Prostate gland (tissue), 2 donors: Measurements from ENCODE around the gene RGL1. TPM values are rescaled to one million over a fixed set of nuclear protein-coding genes. Genes with fewer than 3 reads are reported as not detected.

Experiments used
- DNase-seq: peaks from one replicate; pipeline ENCODE4 v3.0.0-alpha.2; 2019; ENCODE audit warnings: low spot score
- H3K27ac ChIP-seq, 2 donors: fragments of 200-600 bp; sonication (generic); 2 replicates each; pipeline ENCODE4 v1.5.1; 2017 to 2019
- H3K27me3 ChIP-seq: fragments of 200-600 bp; sonication (generic); replicated peaks from 2 replicates; pipeline ENCODE4 v1.5.1; 2019; ENCODE audit not compliant: insufficient read depth
- H3K36me3 ChIP-seq, 2 donors: fragments of 200-600 bp; sonication (generic); 1 replicate in 1 of 2; 2 replicates in 1 of 2; pipeline versions ENCODE4 v1.5.1 to v1.8.1; 2017 to 2019
- H3K4me1 ChIP-seq: fragments of 200-600 bp; sonication (generic); replicated peaks from 2 replicates; pipeline ENCODE4 v1.5.1; 2019
- H3K4me3 ChIP-seq, 2 donors: fragments of 200-600 bp; sonication (generic); 2 replicates each; pipeline ENCODE4 v1.5.1; 2017 to 2019
- H3K9me3 ChIP-seq: fragments of 200-600 bp; sonication (generic); 2 replicates; pipeline ENCODE4 v1.5.1; 2017
- CTCF ChIP-seq, 4 experiments: fragments of 200-600 bp in 2 of 4; fragments of 450-650 bp in 2 of 4; sonication (generic) in 2 of 4; IDR thresholded peaks; 1 replicate in 3 of 4; 2 replicates in 1 of 4; pipeline ENCODE4 v1.5.1; 2016 to 2019; ENCODE audit warnings: antibody characterized with exemption in 4 of 4, mild to moderate bottlenecking in 2 of 4, moderate library complexity in 2 of 4
- POLR2A ChIP-seq: fragments of 450-650 bp; IDR thresholded peaks from one replicate; pipeline ENCODE4 v1.6.1; 2016; ENCODE audit warnings: antibody characterized with exemption, mild to moderate bottlenecking
- POLR2AphosphoS5 ChIP-seq: sonication (generic); formaldehyde crosslinking; IDR thresholded peaks from one replicate; pipeline ENCODE4 v1.6.1; 2017; ENCODE audit warnings: antibody characterized with exemption
- WGBS: methylation state at CpG from one replicate; pipeline ENCODE4 v1.1.5; 2018; 5-methylcytosine and 5-hydroxymethylcytosine counted together
- intact Hi-C: fragments of 100-400 bp; cut with DNase I; formaldehyde crosslinking; loops from one replicate; pipeline ENCODE4 v1.14.2; 2022
- total RNA-seq, 2 donors: library from RNA; depleted of rRNA; stranded (reverse); fragments of >200 nt; gene quantifications; one replicate each; pipeline ENCODE4 v1.1.0, GENCODE V29; 2016

The RGL1 gene
- total RNA-seq, 2 donors from 2014 or later: 11.1 to 49.6 TPM

- H3K27ac ChIP-seq: no peak overlapping the region
- no peaks in the 10 kb centered on the region for H3K36me3 ChIP-seq
- TF ChIP-seq POLR2A (no peak), CTCF (IDR thresholded peaks at IDR 0.05) (no peak), POLR2AphosphoS5 (no peak)
- no peak for DNase-seq
- H3K4me3 ChIP-seq: no peak overlapping the region
- no peaks in the 10 kb centered on the region for H3K4me1 ChIP-seq
- H3K9me3 ChIP-seq: no peaks in the 10 kb centered on the region
- WGBS: 86% methylated on average over 2 of the region's 2 CpGs
- H3K27me3 ChIP-seq: no peaks in the 10 kb centered on the region
- intact Hi-C loops: no loop called here
Measured at GRCh38 chr1:183967914-183968313, 163.0 kb downstream of the RGL1 start.

GRCh38 chr1:183968386-183968785, 163.5 kb downstream of the RGL1 start:
- H3K4me1 ChIP-seq: no peaks in the 10 kb centered on the region
- 82% methylated on average over 5 of the region's 5 CpGs for WGBS
- no peak for DNase-seq
- H3K9me3 ChIP-seq: no peaks in the 10 kb centered on the region
- TF ChIP-seq POLR2AphosphoS5 (no peak), POLR2A (no peak), CTCF (IDR thresholded peaks at IDR 0.05) (no peak)
- no peak overlapping the region for H3K4me3 ChIP-seq
- H3K27me3 ChIP-seq: no peaks in the 10 kb centered on the region
- H3K27ac ChIP-seq: no peak overlapping the region
- intact Hi-C loops: no loop called here
- no peaks in the 10 kb centered on the region for H3K36me3 ChIP-seq

GRCh38 chr1:183970516-183971300, 165.8 kb downstream of the RGL1 start:
- Histone ChIP-seq H3K27ac (no peak overlapping the region), H3K27me3 (no peaks in the 10 kb centered on the region), H3K9me3 (no peaks in the 10 kb centered on the region), H3K4me1 (no peaks in the 10 kb centered on the region), H3K36me3 (no peaks in the 10 kb centered on the region), H3K4me3 (no peak overlapping the region)
- intact Hi-C loops: no loop called here
- DNase-seq: no peak
- 61% methylated on average over 4 of the region's 4 CpGs for WGBS
- TF ChIP-seq CTCF (IDR thresholded peaks at IDR 0.05): no peak
- TF ChIP-seq POLR2A: no peak
- no peak for TF ChIP-seq POLR2AphosphoS5

GRCh38 chr1:183975651-183976050, 170.7 kb downstream of the RGL1 start:
- Histone ChIP-seq H3K4me3 (no peak overlapping the region), H3K27ac (no peak overlapping the region), H3K4me1 (no peaks in the 10 kb centered on the region), H3K27me3 (no peaks in the 10 kb centered on the region), H3K36me3 (no peaks in the 10 kb centered on the region), H3K9me3 (no peaks in the 10 kb centered on the region)
- DNase-seq: no peak
- WGBS: 95% methylated on average over 3 of the region's 3 CpGs
- TF ChIP-seq POLR2AphosphoS5: no peak
- TF ChIP-seq POLR2A: no peak
- intact Hi-C loops: no loop called here

- Histone ChIP-seq H3K4me1 (no peaks in the 10 kb centered on the region), H3K36me3 (no peaks in the 10 kb centered on the region), H3K27ac (no peak overlapping the region), H3K4me3 (no peak overlapping the region), H3K9me3 (no peaks in the 10 kb centered on the region), H3K27me3 (no peaks in the 10 kb centered on the region)
- intact Hi-C loops: no loop called here
- 98% methylated on average over 2 of the region's 2 CpGs for WGBS
- no peak for TF ChIP-seq POLR2AphosphoS5
- no peak for TF ChIP-seq CTCF (IDR thresholded peaks at IDR 0.05)
- TF ChIP-seq POLR2A: no peak
- DNase-seq: no peak
Measured at GRCh38 chr1:183977717-183978116, 172.8 kb downstream of the RGL1 start.

Other genes starting within 250 kb of the RGL1 start
- 1 to 10 TPM; 2.1 to 5.6 TPM for gene NCF2, start 214.7 kb upstream of the RGL1 start, total RNA-seq
- 10 to 100 TPM; 62.9 to 92.8 TPM for gene ARPC5, start 169.3 kb upstream of the RGL1 start, total RNA-seq
- under 1 TPM in 1 of 2 donors, not detected in 1; 0.34 TPM for gene APOBEC4, start 151.8 kb upstream of the RGL1 start, total RNA-seq
- 1 to 10 TPM; 1.5 to 9.0 TPM for gene COLGALT2, start 232.6 kb downstream of the RGL1 start, total RNA-seq
- 10 to 100 TPM; 33.4 to 36.8 TPM for gene TSEN15, start 246.6 kb downstream of the RGL1 start, total RNA-seq